ENCODE data around the gene TXK.

Gene TXK

DNA sequence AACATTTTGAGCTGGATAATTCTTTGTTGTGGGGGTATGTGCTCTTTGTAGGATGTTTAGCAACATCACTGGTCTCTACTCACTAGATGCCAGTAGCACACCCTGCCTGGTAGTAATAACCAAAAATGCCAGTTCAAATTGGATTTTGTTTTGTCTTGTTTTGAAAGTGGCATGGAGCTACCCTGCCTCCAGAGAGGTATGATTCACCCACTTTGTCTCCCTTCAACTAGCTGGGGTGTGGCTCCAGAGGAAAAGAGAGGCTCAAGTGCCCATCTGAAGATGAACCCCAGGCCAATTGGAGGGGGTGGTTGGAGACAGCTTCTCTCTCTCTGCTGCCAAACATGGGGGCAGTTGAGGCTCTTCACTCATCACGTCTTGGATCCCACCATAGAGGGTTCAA is 83.0 kb downstream of the TXK start:
- no peak for DNase-seq (ENCODE audit: low spot score)

- DNase-seq (ENCODE audit: low spot score): no peak
Measured at GRCh38 chr4:48049483-48049882, 84.6 kb downstream of the TXK start.

- no peak for DNase-seq (ENCODE audit: low spot score)
Measured at GRCh38 chr4:48047896-48048295, 86.2 kb downstream of the TXK start.

DNA sequence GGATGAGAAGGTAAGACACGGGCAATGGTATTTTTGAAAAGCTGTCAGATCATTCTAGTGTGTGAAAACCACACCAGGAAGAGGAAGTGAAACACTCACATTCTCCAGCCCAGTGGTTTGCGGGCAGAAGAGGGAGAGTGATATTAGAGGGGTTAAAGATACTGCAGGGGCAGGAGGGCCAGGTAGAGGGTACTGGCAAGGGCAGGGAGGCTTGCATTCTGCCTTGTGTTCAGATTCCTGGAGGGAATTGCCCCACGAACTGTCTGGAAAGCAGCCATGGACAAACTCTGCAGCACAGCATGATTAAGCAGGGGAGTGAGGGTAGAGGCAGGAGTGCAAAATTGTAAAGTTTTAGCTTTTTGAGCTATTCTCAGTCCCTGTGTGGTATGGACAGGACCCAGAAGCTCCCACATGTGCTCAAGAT is 86.6 kb downstream of the TXK start:
- DNase-seq (ENCODE audit: low spot score): peak; percentile 24

DNA sequence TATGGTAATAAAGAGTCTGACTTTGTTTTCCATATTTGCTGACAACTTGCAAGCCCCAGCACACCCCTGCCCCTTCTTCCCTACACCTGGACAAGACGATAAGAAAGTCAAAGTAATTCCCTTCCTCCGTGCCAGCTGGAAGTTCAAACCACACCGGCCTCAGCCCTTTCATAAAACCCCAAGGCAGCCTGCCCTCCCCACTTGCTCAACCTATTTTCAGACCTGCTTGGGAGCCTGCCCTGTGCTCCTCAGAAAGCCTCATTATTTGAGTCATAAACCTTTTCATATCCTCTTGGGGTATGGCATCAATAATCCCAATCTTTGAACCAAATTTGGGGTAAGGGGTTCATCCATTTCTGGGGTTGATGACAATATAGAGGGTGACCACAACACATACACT is 88.0 kb downstream of the TXK start:
- no peak for DNase-seq (ENCODE audit: low spot score)

GRCh38 chr4:48044298-48044697 is 89.8 kb downstream of the TXK start:
- no peak for DNase-seq (ENCODE audit: low spot score)

GRCh38 chr4:48043504-48043903 is 90.5 kb downstream of the TXK start:
- no peak for DNase-seq (ENCODE audit: low spot score)

DNA sequence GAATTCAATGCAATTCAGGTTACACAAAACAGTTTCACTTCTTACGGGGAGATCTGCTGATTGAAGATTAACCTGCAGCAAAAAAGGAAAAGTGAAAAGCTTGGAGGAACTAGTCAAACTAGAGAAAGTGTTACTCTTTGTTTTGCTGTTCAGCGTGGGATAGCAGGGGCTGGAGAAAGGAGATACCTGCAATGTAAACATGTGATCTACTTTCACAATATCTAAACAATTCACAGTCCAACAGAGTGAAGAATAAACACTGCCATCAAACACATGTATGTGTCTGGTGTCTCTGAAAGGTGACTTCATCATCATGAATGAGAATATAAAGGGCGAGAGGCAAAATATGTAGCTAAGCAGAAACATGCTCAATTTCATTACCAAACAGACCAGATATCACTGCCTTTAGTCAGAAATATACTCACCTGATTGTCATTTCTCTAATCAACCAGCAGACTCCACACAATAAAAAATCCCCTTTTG is 91.0 kb downstream of the TXK start:
- no peak for DNase-seq (ENCODE audit: low spot score)

- DNase-seq (ENCODE audit: low spot score): no peak
Measured at GRCh38 chr4:48041535-48042137, 92.4 kb downstream of the TXK start.

GRCh38 chr4:48039561-48039960 is 94.5 kb downstream of the TXK start:
- DNase-seq (ENCODE audit: low spot score): no peak

DNA sequence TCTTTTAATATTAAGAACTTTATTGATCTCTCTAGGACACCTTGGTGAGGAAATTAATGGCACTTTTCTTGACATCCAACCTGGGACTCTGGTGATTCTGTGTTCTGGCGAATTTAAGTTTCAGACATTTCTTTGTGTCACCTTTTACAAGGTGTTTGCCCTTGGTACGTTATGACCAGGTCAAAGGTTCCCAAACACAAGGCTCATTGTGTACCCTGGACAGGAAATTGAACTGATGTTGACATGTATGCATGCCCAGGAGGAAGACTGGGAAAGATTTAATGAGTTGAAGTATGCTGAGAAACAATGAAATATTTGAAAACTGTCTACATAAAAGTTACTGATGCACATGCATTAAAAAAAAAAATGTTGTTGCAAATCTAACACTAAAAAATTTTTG is 95.4 kb downstream of the TXK start:
- DNase-seq (ENCODE audit: low spot score): no peak

- DNase-seq (ENCODE audit: low spot score): no peak
Measured at GRCh38 chr4:48037117-48037462, 97.0 kb downstream of the TXK start.

DNA sequence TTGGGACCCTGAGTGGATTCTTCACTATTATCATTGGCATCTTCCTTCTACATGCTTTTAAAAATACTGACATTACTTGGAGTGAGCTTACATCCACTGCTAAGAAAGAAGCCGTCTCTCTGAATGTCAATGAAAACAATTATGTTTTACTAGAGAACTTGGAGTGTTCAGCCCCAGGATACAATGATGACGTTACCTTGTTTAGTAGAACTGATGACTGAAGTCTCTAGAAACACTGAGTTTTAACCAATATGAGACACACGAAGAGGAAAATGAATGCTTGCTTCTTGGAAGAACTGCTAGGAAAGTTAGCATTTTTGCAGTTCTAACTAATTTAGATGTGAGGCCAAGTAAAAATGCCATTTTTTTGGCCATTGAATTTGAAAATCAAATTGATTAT is 98.1 kb downstream of the TXK start:
- DNase-seq (ENCODE audit: low spot score): no peak

DNA sequence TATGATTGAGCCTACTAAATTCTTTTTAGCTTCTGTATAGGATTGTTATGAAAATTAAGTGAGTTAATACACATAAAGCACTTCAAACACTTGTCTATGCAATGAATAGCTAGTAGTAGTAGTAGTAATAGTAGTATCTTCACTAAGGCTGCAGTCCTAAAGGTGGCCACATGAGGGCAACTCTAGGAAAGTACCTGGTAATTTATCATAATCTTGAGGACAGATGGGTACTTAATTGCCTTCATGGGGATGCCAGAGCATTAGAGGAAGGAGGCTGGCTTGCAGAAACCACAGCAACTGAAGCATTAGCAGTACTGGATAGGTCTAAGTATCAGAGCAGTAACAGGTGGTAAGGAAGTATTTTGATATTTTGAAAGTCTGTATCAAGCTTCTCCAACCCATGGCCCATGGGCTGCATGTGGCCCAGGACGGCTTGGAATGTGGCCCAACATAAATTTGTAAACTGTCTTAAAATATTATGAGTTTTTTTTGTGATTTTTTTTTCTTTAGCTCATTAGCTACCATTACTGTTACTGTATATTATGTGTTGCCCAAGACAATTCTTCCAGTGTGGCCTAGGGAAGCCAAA is 100.1 kb downstream of the TXK start:
- DNase-seq (ENCODE audit: low spot score): no peak

GRCh38 chr4:48033412-48033811 is 100.6 kb downstream of the TXK start:
- no peak for DNase-seq (ENCODE audit: low spot score)

GRCh38 chr4:48032721-48033120 is 101.3 kb downstream of the TXK start:
- DNase-seq (ENCODE audit: low spot score): no peak

DNA sequence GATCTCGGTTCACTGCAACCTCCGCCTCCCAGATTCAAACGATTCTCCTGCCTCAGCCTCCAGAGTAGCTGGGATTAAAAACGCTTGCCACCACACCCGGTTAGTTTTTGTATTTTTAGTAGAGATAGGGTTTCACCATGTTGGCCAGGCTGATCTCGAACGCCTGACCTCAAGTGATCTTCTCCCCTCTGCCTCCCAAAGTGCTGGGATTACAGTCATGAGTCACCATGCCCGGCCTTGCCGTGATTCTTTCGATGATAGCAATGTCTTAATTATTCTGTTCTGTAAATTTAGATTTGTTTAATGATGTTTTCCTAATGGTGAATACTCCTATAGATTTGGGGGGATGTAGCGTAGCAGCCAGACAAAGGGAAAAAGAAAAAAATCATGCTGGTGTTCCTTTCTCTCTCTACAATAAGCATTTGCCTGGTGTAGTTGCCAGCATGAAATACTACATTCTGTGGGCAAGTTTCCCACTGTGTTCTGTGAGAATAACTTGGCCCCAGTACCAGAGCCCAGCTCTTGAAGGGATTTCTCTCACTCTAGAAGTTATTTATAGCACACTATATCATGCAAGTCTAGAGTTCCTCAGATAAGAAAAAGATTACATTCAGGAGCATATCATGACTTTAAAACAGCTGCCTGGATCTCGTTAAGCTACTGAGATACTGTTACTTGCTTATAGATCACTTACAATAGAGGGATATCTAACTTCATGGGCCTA is 102.1 kb downstream of the TXK start:
- DNase-seq (ENCODE audit: low spot score): no peak

DNA sequence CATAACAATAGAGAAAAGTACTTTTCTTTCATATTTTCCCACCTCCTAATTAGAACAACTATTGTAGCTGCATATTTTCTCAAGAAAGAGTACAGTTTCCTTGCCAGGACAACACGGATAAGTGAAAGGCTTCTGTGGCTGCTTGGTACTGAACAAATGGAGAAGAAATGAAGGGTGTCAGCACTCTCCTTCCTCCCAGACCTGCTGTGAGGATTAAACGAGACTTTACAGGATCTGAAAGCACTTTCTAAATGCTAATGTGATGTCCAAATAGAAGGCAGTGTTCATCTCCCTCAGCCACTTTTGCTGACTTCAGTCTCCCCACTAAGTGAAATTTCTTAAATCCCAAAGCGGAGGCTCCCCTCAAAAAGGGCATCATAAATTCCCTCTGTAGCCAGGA is 103.6 kb downstream of the TXK start:
- DNase-seq (ENCODE audit: low spot score): no peak

- DNase-seq (ENCODE audit: low spot score): no peak
Measured at GRCh38 chr4:48028696-48029095, 105.4 kb downstream of the TXK start.

DNA sequence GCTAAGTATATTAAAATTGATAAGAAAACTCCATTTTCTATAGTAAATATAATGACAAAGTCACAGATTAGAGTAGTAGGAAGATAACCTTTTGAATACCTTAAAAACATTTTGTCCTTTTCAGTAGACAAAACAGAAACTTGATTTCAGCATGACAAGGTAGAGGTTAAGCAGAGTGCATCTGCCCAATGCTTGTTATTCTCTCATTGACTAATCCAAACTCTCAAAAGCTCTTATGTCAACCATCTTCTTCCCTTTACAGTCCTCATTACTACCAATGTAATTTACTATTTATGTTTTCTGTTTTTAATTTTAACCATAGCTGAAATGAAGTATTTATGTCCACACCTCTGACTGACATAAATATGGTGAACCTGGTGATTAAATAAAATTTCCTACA is 106.4 kb downstream of the TXK start:
- no peak for DNase-seq (ENCODE audit: low spot score)

- DNase-seq (ENCODE audit: low spot score): peak; percentile 17
Measured at GRCh38 chr4:48025005-48025404, 109.0 kb downstream of the TXK start.

- no peak for DNase-seq (ENCODE audit: low spot score)
Measured at GRCh38 chr4:48024522-48024921, 109.5 kb downstream of the TXK start.

GRCh38 chr4:48022192-48022799 is 111.8 kb downstream of the TXK start:
- DNase-seq (ENCODE audit: low spot score): no peak
